ENCODE measurements around the gene DGAT2. TPM values are rescaled to one million over a fixed set of nuclear protein-coding genes. Genes with fewer than 3 reads are reported as not detected.

DGAT2 gene
- total RNA-seq, 1 experiment from 2014 or later: 2.8 TPM

- H3K27ac ChIP-seq (ENCODE audit: insufficient read length, low read depth, low read length): no peak overlapping the region
- H2BK120ac ChIP-seq (ENCODE audit: low read depth, low read length, poor library complexity, severe bottlenecking): no peak overlapping the region
- no peaks in the 10 kb centered on the region; the same call in 1 of the 2 replicates for H3K27me3 ChIP-seq (ENCODE audit: insufficient read depth, low read length)
- Mint-ChIP-seq H3K4me3 (no peak overlapping the region), H3K9me3 (no peaks in the 10 kb centered on the region; a peak in 1 of 5 replicates), H3K27me3 (ENCODE audit: low read depth) (no peaks in the 10 kb centered on the region; the same call in 1 of the 2 replicates), H3K36me3 (ENCODE audit: insufficient read depth in 1 of 3, low read depth in 3 of 3) (no peaks in the 10 kb centered on the region), H3K27ac (no peak overlapping the region; a peak in 1 of 7 replicates), H3K4me1 (peaks cover 7% of the 10 kb centered on the region in 2 experiments; a peak in 2 of 4 replicates)
- no peak overlapping the region for H3T11ph ChIP-seq (ENCODE audit: low read length)
- no peak overlapping the region for H3K4me2 ChIP-seq (ENCODE audit: insufficient read depth, insufficient read length, low read length)
- no peak overlapping the region for H2BK20ac ChIP-seq (ENCODE audit: low read depth, low read length, poor library complexity, severe bottlenecking)
- no peak overlapping the region for H3K4ac ChIP-seq (ENCODE audit: low read depth, low read length)
- H4K20me1 ChIP-seq (ENCODE audit: control insufficient read depth, insufficient read depth, insufficient read length): no peaks in the 10 kb centered on the region
- H4K5ac ChIP-seq (ENCODE audit: insufficient read length, low read depth, low read length): no peak overlapping the region
- no peaks in the 10 kb centered on the region for H3K79me2 ChIP-seq (ENCODE audit: insufficient read depth, low read length)
- no peak overlapping the region for H2BK5ac ChIP-seq (ENCODE audit: insufficient read length, low read length)
- no peaks in the 10 kb centered on the region for H3K4me1 ChIP-seq (ENCODE audit: insufficient read depth, low read length)
- H2BK12ac ChIP-seq (ENCODE audit: insufficient read length, low read depth, low read length): no peak overlapping the region
- H3K18ac ChIP-seq (ENCODE audit: insufficient read length, low read depth, low read length): no peak overlapping the region
- no peak overlapping the region for H2AFZ ChIP-seq (ENCODE audit: low read length)
- no peak overlapping the region for H2AK5ac ChIP-seq (ENCODE audit: insufficient read length, low read length)
- H3K23ac ChIP-seq (ENCODE audit: insufficient read length, low read depth, low read length): no peak overlapping the region
- no peaks in the 10 kb centered on the region for H3K79me1 ChIP-seq (ENCODE audit: insufficient read depth, low read depth, low read length, poor library complexity, severe bottlenecking)
- TF ChIP-seq, protein P1, sequence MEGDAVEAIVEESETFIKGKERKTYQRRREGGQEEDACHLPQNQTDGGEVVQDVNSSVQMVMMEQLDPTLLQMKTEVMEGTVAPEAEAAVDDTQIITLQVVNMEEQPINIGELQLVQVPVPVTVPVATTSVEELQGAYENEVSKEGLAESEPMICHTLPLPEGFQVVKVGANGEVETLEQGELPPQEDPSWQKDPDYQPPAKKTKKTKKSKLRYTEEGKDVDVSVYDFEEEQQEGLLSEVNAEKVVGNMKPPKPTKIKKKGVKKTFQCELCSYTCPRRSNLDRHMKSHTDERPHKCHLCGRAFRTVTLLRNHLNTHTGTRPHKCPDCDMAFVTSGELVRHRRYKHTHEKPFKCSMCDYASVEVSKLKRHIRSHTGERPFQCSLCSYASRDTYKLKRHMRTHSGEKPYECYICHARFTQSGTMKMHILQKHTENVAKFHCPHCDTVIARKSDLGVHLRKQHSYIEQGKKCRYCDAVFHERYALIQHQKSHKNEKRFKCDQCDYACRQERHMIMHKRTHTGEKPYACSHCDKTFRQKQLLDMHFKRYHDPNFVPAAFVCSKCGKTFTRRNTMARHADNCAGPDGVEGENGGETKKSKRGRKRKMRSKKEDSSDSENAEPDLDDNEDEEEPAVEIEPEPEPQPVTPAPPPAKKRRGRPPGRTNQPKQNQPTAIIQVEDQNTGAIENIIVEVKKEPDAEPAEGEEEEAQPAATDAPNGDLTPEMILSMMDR (conservative IDR thresholded peaks at IDR 0.05): no peak
- H4K91ac ChIP-seq (ENCODE audit: insufficient read length, low read depth, low read length): no peak overlapping the region
- H3K23me2 ChIP-seq (ENCODE audit: insufficient read length, low read depth, low read length, poor library complexity, severe bottlenecking): no peaks in the 10 kb centered on the region
- no peak overlapping the region for H4K8ac ChIP-seq (replicated peaks; ENCODE audit: insufficient read length, low read depth, low read length)
- WGBS (ENCODE audit: extremely low coverage, insufficient read length, low lambda C conversion rate): no CpG with 5 or more reads among the region's 1 CpG
- H3K9me3 ChIP-seq (ENCODE audit: control insufficient read depth, low read depth, low read length): no peaks in the 10 kb centered on the region
- DNase-seq: no peak
- no peak overlapping the region for H3K9ac ChIP-seq (ENCODE audit: extremely low read depth, insufficient read length, low read length)
- no peak overlapping the region for H3K56ac ChIP-seq (ENCODE audit: insufficient read length, low read depth, low read length)
- no peak overlapping the region for H3K14ac ChIP-seq (ENCODE audit: insufficient read depth, low read length)
- H2BK15ac ChIP-seq (ENCODE audit: low read depth, low read length): no peak overlapping the region
Measured at GRCh38 chr11:75797792-75798191, 29.2 kb downstream of the DGAT2 start.
